Ishikawa (cell line): ENCODE measurements around the gene DTD1.

ENCODE experiments used
- CEBPB ChIP-seq: IDR thresholded peaks from 2 replicates; pipeline ENCODE4 v1.6.1; 2012
- CREB1 ChIP-seq: IDR thresholded peaks from 2 replicates; pipeline ENCODE4 v1.6.1; 2012; ENCODE audit warnings: low read depth
- EGR1 ChIP-seq: IDR thresholded peaks from 2 replicates; pipeline ENCODE4 v1.6.1; 2012
- EP300 ChIP-seq: IDR thresholded peaks from 2 replicates; pipeline ENCODE4 v1.6.1; 2012; ENCODE audit warnings: borderline replicate concordance
- FOXM1 ChIP-seq: IDR thresholded peaks from 2 replicates; pipeline ENCODE4 v1.6.1; 2012; ENCODE audit warnings: low read depth, borderline replicate concordance
- NFIC ChIP-seq: IDR thresholded peaks from 2 replicates; pipeline ENCODE4 v1.6.1; 2012
- RAD21 ChIP-seq: IDR thresholded peaks from 2 replicates; pipeline ENCODE4 v1.6.1; 2012; ENCODE audit warnings: low read depth
- TAF1 ChIP-seq: IDR thresholded peaks from 2 replicates; pipeline ENCODE4 v1.6.1; 2012; ENCODE audit warnings: low read depth, mild to moderate bottlenecking
- TCF12 ChIP-seq: IDR thresholded peaks from 2 replicates; pipeline ENCODE4 v1.6.1; 2012; ENCODE audit warnings: low read depth
- TEAD4 ChIP-seq: IDR thresholded peaks from 2 replicates; pipeline ENCODE4 v1.6.1; 2012
- YY1 ChIP-seq: IDR thresholded peaks from 2 replicates; pipeline ENCODE4 v1.6.1; 2012; ENCODE audit warnings: low read depth
- ZBTB7A ChIP-seq: IDR thresholded peaks from 2 replicates; pipeline ENCODE4 v1.6.1; 2012; ENCODE audit warnings: low read depth
- TF ChIP-seq, protein P1 (sequence below): IDR thresholded peaks from 2 replicates; pipeline ENCODE4 v1.6.1; 2012; ENCODE audit warnings: low read depth, mild to moderate bottlenecking
- TF ChIP-seq, protein P2 (sequence below): IDR thresholded peaks from 2 replicates; pipeline ENCODE4 v1.6.1; 2012
- TF ChIP-seq, protein P3 (sequence below): IDR thresholded peaks from 2 replicates; pipeline ENCODE4 v1.6.1; 2012

DTD1 gene

DNA sequence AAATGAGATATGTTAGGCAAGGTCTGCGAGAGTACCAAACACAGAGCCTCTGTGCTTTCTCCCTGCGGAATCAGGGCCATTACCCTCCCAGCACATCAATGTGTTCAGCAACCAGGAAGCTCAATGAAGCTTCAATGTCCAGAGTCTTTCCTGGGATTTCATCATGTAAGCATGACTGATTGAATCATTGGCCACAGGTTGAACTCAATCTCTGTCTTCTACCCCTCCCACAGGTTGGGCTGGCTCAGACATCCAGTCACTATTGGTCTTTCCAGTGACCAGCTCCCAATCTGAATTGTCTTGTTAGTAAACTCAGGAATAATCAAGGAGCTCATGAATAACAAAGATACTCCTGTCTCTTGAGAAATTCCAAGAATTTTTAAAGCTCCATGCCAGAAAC lies 2.7 kb upstream of the DTD1 start:
- TF ChIP-seq ZBTB7A = no peak
- TF ChIP-seq, protein P1, sequence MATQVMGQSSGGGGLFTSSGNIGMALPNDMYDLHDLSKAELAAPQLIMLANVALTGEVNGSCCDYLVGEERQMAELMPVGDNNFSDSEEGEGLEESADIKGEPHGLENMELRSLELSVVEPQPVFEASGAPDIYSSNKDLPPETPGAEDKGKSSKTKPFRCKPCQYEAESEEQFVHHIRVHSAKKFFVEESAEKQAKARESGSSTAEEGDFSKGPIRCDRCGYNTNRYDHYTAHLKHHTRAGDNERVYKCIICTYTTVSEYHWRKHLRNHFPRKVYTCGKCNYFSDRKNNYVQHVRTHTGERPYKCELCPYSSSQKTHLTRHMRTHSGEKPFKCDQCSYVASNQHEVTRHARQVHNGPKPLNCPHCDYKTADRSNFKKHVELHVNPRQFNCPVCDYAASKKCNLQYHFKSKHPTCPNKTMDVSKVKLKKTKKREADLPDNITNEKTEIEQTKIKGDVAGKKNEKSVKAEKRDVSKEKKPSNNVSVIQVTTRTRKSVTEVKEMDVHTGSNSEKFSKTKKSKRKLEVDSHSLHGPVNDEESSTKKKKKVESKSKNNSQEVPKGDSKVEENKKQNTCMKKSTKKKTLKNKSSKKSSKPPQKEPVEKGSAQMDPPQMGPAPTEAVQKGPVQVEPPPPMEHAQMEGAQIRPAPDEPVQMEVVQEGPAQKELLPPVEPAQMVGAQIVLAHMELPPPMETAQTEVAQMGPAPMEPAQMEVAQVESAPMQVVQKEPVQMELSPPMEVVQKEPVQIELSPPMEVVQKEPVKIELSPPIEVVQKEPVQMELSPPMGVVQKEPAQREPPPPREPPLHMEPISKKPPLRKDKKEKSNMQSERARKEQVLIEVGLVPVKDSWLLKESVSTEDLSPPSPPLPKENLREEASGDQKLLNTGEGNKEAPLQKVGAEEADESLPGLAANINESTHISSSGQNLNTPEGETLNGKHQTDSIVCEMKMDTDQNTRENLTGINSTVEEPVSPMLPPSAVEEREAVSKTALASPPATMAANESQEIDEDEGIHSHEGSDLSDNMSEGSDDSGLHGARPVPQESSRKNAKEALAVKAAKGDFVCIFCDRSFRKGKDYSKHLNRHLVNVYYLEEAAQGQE = no peak
- no peak for TF ChIP-seq TAF1
- no peak for TF ChIP-seq FOXM1
- TF ChIP-seq CEBPB = no peak
- no peak for TF ChIP-seq RAD21
- no peak for TF ChIP-seq EGR1
- TF ChIP-seq EP300 = no peak
- no peak for TF ChIP-seq YY1
- TF ChIP-seq TCF12 = no peak
- TF ChIP-seq, protein P2, sequence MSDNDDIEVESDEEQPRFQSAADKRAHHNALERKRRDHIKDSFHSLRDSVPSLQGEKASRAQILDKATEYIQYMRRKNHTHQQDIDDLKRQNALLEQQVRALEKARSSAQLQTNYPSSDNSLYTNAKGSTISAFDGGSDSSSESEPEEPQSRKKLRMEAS = no peak
- no peak for TF ChIP-seq CREB1
- TF ChIP-seq TEAD4 = no peak
- TF ChIP-seq NFIC = no peak
- TF ChIP-seq, protein P3, sequence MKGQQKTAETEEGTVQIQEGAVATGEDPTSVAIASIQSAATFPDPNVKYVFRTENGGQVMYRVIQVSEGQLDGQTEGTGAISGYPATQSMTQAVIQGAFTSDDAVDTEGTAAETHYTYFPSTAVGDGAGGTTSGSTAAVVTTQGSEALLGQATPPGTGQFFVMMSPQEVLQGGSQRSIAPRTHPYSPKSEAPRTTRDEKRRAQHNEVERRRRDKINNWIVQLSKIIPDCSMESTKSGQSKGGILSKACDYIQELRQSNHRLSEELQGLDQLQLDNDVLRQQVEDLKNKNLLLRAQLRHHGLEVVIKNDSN = no peak

DNA sequence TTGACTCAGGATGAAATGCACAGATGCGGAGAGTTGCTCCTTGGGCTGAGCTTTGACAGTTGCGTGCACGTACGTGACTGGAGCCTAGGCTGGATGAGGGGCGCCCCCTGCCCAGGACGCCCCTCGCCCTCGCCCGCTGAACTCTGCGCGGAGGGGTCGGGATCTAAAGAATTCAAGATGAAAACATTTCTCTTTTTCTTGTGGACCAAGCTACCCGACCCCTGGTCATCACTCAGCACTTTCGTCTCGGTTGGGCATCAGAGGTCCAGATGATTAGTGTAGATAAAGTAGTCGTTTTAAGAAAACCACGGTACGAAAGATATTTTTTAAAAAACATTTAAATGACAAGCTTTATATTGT lies 700 bp downstream of the DTD1 start:
- TF ChIP-seq, protein P2 = no peak
- TF ChIP-seq NFIC = no peak
- no peak for TF ChIP-seq RAD21
- TF ChIP-seq EGR1 = no peak
- no peak for TF ChIP-seq TEAD4
- no peak for TF ChIP-seq CREB1
- no peak for TF ChIP-seq TCF12
- TF ChIP-seq, protein P3 = no peak
- no peak for TF ChIP-seq CEBPB
- no peak for TF ChIP-seq EP300
- TF ChIP-seq TAF1 = no peak
- TF ChIP-seq, protein P1 = no peak
- no peak for TF ChIP-seq ZBTB7A
- TF ChIP-seq YY1 = no peak
- no peak for TF ChIP-seq FOXM1

DNA sequence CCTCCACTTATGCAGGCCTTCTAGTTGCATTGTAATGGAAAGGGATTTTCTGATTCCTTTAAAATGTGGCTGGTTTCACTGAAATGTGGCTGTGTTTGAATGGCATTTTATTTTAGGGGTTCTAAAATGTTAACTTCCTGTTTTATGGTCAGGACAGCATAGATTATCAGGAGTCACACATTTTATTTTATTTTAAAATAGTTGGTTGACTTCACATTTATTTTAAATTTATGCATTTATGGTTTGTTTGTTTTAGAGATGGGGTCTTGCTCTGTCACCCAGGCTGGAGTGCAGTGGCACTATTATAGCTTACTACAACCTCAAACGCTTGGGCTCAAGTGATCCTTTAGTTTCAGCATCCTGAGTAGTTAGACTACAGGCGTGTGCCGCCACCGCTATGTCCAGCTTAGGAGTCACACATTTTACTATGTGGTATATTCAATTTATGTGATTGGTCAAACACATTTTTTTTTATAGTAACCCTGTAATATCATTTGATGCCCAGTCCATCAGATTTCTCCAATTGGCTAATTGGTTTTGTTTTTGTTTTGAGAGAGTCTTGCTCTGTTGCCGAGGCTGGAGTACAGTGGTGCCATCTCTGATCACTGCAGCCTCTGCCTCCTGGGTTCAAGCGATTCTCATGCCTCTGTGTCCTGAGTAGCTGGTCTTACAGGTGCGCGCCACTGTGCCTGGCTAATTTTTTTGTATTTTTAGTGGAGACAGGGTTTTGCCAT lies 2.3 kb downstream of the DTD1 start:
- TF ChIP-seq YY1 (no peak), ZBTB7A (no peak)
- TF ChIP-seq, protein P2 = no peak

DNA sequence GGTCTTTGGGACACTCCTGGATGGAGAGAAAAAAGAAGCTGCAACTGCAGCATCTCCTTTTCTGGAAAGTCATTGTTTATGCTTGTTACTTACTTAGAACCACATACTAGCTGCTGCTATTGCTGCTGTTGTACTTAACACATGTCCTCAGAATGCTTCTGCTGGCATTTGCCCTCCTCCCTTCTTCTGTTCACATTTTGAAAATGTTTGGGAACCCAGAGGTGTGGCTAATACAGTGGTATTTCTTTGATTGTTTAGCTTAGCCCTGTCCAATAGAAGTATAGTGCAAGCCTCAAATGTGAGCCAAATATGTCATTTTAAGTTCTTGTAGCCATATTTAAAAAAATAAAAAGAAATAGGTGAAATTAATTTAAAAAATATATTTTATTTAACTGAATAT lies 8.4 kb downstream of the DTD1 start:
- TF ChIP-seq ZBTB7A (no peak), EGR1 (no peak), CREB1 (no peak), EP300 (no peak), TEAD4 (no peak), RAD21 (no peak), NFIC (no peak), CEBPB (no peak), FOXM1 (no peak), TAF1 (no peak), TCF12 (no peak), YY1 (no peak)
- TF ChIP-seq, protein P1 = no peak
- TF ChIP-seq, protein P2 = no peak
- TF ChIP-seq, protein P3 = no peak
